ENCODE results near the gene NATD1.

DNA sequence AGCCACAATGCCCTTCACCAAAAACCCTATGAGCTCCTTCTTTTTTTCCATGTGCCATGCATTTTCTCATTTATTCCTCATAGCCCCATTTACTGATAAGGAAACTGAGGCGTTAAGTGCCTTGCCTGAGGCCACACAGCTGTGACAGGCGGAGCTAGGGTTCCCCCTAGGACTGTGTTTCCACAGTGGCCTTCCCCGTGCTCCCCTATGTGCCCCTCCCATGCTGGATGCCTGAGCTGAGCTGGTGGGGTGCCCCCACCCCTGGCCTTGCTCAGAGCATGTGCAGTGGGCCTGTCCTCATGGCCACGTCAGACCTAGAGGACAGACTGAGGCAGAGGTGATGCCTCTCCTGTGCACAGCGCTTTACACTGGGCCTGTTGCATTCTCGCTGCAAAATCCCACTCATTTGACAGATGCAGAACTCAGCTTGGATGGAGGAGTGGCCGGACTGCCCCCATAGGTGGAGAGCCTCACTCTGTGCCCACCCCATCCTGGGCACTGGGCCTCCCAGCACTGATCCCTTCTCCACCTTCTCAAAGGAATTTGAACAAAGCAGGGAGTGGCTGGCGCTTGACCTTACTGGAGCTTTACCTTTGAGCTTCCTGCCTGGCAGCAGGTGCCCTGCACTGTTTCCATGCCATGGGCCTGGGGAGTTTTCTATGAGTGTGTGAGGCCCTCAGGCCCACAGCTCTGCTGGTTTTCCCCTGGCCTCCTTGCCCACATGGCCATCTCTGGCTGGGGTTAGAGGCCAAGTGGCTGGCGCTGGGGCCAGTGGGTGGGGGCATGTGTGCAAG is 33.9 kb upstream of the NATD1 start:
- no peak for TF ChIP-seq CTCF (conservative IDR thresholded peaks at IDR 0.05; ENCODE audit: low read depth, low read length)
- TF ChIP-seq EZH2 (IDR thresholded peaks at IDR 0.05; ENCODE audit: borderline replicate concordance, low read depth, low read length, poor library complexity, severe bottlenecking), result no peak
